Upper lobe of left lung (tissue), 6 donors: ENCODE measurements around the gene PRKACA. TPM values are rescaled to one million over a fixed set of nuclear protein-coding genes. Genes with fewer than 3 reads are reported as not detected.

Experiments used
- ATAC-seq, 2 donors: fragments of 200-7000 bp; cut with Tn5 transposase; one replicate each; pipeline ENCODE4 v1.9.1; 2022; ENCODE audit warnings: mild to moderate bottlenecking in 2 of 2, moderate library complexity in 2 of 2; ENCODE audit not compliant: low FRiP score in 2 of 2
- DNase-seq, 2 donors: peaks; one replicate each; pipeline ENCODE4 v3.0.0-alpha.2; 2019 to 2020
- H3K27ac ChIP-seq, 4 donors: fragments of 200-600 bp; sonication (generic); one replicate each; pipeline ENCODE4 v1.5.1; 2016 to 2019
- H3K27me3 ChIP-seq, 4 donors: fragments of 200-600 bp; sonication (generic); one replicate each; pipeline ENCODE4 v1.5.1; 2017 to 2019
- H3K36me3 ChIP-seq, 4 donors: fragments of 200-600 bp; sonication (generic); one replicate each; pipeline ENCODE4 v1.5.1; 2016 to 2019
- H3K4me1 ChIP-seq, 4 donors: fragments of 200-600 bp; sonication (generic); one replicate each; pipeline ENCODE4 v1.5.1; 2018 to 2019
- H3K4me3 ChIP-seq, 4 donors: fragments of 200-600 bp; sonication (generic); one replicate each; pipeline ENCODE4 v1.5.1; 2017 to 2019; ENCODE audit warnings: mild to moderate bottlenecking in 2 of 4, moderate library complexity in 1 of 4
- H3K9me3 ChIP-seq, 4 donors: fragments of 200-600 bp; sonication (generic); one replicate each; pipeline ENCODE4 v1.5.1; 2018 to 2019
- CTCF ChIP-seq, 6 experiments: fragments of 450-650 bp in 4 of 6; fragments of 200-600 bp in 2 of 6; sonication (generic) in 2 of 6; IDR thresholded peaks; one replicate each; pipeline ENCODE4 v1.5.1; 2016 to 2019; ENCODE audit warnings: antibody characterized with exemption in 6 of 6
- EP300 ChIP-seq, 4 donors: sonication (generic); formaldehyde crosslinking; IDR thresholded peaks; one replicate each; pipeline ENCODE4 v1.5.1; 2017; ENCODE audit warnings: antibody characterized with exemption in 4 of 4, control low read depth in 2 of 4
- POLR2A ChIP-seq, 4 donors: fragments of 450-650 bp; IDR thresholded peaks; one replicate each; pipeline ENCODE4 v1.5.1; 2016 to 2017; ENCODE audit warnings: antibody characterized with exemption in 4 of 4, mild to moderate bottlenecking in 2 of 4
- POLR2AphosphoS5 ChIP-seq, 2 donors: sonication (generic); formaldehyde crosslinking; IDR thresholded peaks; one replicate each; pipeline ENCODE4 v1.5.1; 2017; ENCODE audit warnings: antibody characterized with exemption in 2 of 2
- WGBS, 2 donors: methylation state at CpG; one replicate each; pipeline ENCODE4 v1.1.5; 2017 to 2018; 5-methylcytosine and 5-hydroxymethylcytosine counted together
- total RNA-seq, 6 donors: library from RNA; depleted of rRNA in 4 of 6; stranded (reverse); fragments of >200 nt in 4 of 6; gene quantifications; one replicate each; pipeline versions ENCODE4 v1.1.0 to v1.2.1, GENCODE V29; 2016 to 2021
- donor health status: DM: no; HTN: no; CAD: no; lungs with moderate emphysema.
- donor health status: DM: no; HTN: yes; CAD: no; lungs with severe emphysema.

Gene PRKACA
- total RNA-seq, 6 donors from 2014 or later: 24.1 to 107 (median 51.7) TPM

- no peak overlapping the region for H3K27ac ChIP-seq
- 74 to 87% methylated on average over 9 of the region's 9 CpGs for WGBS, 2 donors
- ATAC-seq (no peak), DNase-seq (no peak)
- no peak overlapping the region for H3K4me3 ChIP-seq
- H3K27me3 ChIP-seq: no peaks in the 10 kb centered on the region
- peaks cover 3 to 24% (median 17%) of the 10 kb centered on the region in 4 donors for H3K4me1 ChIP-seq
- TF ChIP-seq POLR2A (IDR thresholded peaks at IDR 0.05): no peak
- TF ChIP-seq POLR2AphosphoS5 (IDR thresholded peaks at IDR 0.05): no peak
- TF ChIP-seq EP300 (IDR thresholded peaks at IDR 0.05): no peak
- no peak for TF ChIP-seq CTCF (IDR thresholded peaks at IDR 0.05)
- peaks cover 0 to 29% (median 24%) of the 10 kb centered on the region in 4 donors for H3K36me3 ChIP-seq
- peaks cover 0 to 8% (median 2%) of the 10 kb centered on the region in 4 donors for H3K9me3 ChIP-seq
Observed at GRCh38 chr19:14093117-14093823, 24.3 kb downstream of the PRKACA start.

- 13 to 19% methylated on average over 15 of the region's 15 CpGs for WGBS, 2 donors
- Histone ChIP-seq H3K36me3 (peaks cover 0 to 21% (median 17%) of the 10 kb centered on the region in 4 donors), H3K27ac (peak overlapping the region; percentile 89 to 94 (median 92)), H3K27me3 (no peaks in the 10 kb centered on the region), H3K4me1 (peaks cover 3 to 24% (median 17%) of the 10 kb centered on the region in 4 donors), H3K9me3 (peaks cover 0 to 8% (median 2%) of the 10 kb centered on the region in 4 donors), H3K4me3 (peak overlapping the region; percentile 77 to 99 (median 90))
- TF ChIP-seq POLR2A (IDR thresholded peaks at IDR 0.05): no peak
- no peak for TF ChIP-seq EP300 (IDR thresholded peaks at IDR 0.05)
- TF ChIP-seq POLR2AphosphoS5 (IDR thresholded peaks at IDR 0.05): no peak
- no peak for DNase-seq
- ATAC-seq: no peak
Observed at GRCh38 chr19:14091813-14092462, 25.6 kb downstream of the PRKACA start.

- Histone ChIP-seq H3K36me3 (peaks cover 0 to 19% (median 13%) of the 10 kb centered on the region in 4 donors), H3K9me3 (peaks cover 0 to 8% (median 2%) of the 10 kb centered on the region in 4 donors), H3K4me1 (peaks cover 3 to 24% (median 17%) of the 10 kb centered on the region in 4 donors), H3K27me3 (no peaks in the 10 kb centered on the region), H3K4me3 (peak overlapping the region; percentile 77 to 99 (median 90)), H3K27ac (peak overlapping the region; percentile 89 to 94 (median 92))
- TF ChIP-seq POLR2AphosphoS5 (IDR thresholded peaks at IDR 0.05) (peak; percentile 12 to 69), POLR2A (IDR thresholded peaks at IDR 0.05) (peak in 3 of 4 donors; percentile 44 to 93 (median 69)), EP300 (IDR thresholded peaks at IDR 0.05) (no peak), CTCF (IDR thresholded peaks at IDR 0.05) (peak in 4 of 6 experiments; percentile 20 to 38 (median 32))
- peak; percentile 81 to 95 for DNase-seq
- WGBS, 2 donors: 0 to 2% methylated on average over 11 to 25 of the region's 72 CpGs
- ATAC-seq: peak; percentile 81 to 92
Observed at GRCh38 chr19:14091081-14091812, 26.3 kb downstream of the PRKACA start.

GRCh38 chr19:14090509-14091080 is 27.0 kb downstream of the PRKACA start, which contains the start of gene SAMD1:
TSS of gene SAMD1 (minus strand) at chr19:14090751.
- Histone ChIP-seq H3K4me3 (peak within 1 kb of the TSS; percentile 77 to 99 (median 90)), H3K27me3 (no peaks in the 10 kb centered on the region), H3K4me1 (peaks cover 3 to 24% (median 17%) of the 10 kb centered on the region in 4 donors), H3K9me3 (peaks cover 0 to 8% (median 2%) of the 10 kb centered on the region in 4 donors), H3K27ac (peak within 1 kb of the TSS; percentile 89 to 94 (median 92)), H3K36me3 (peaks cover 0 to 18% (median 12%) of the 10 kb centered on the region in 4 donors)
- peak in 1 of 2 donors; percentile 79 for ATAC-seq
- TF ChIP-seq POLR2AphosphoS5 (IDR thresholded peaks at IDR 0.05) (no peak), CTCF (IDR thresholded peaks at IDR 0.05) (no peak), POLR2A (IDR thresholded peaks at IDR 0.05) (no peak), EP300 (IDR thresholded peaks at IDR 0.05) (no peak)
- WGBS, 2 donors: 0 to 1% methylated on average over 27 to 31 of the region's 65 CpGs
- DNase-seq: peak; percentile 90 to 96
